Fibroblast of skin of right quadriceps (primary cell): ENCODE results near the gene PBX1.
"Not testable (repeated sequence)": the region's sequence is repeated elsewhere in the genome, so short reads cannot be mapped to it uniquely, and the experiment has no call there.

ENCODE experiments used
- DNase-seq: peaks from one replicate; pipeline ENCODE4 v3.0.0-alpha.2; 2013

The PBX1 gene

DNA sequence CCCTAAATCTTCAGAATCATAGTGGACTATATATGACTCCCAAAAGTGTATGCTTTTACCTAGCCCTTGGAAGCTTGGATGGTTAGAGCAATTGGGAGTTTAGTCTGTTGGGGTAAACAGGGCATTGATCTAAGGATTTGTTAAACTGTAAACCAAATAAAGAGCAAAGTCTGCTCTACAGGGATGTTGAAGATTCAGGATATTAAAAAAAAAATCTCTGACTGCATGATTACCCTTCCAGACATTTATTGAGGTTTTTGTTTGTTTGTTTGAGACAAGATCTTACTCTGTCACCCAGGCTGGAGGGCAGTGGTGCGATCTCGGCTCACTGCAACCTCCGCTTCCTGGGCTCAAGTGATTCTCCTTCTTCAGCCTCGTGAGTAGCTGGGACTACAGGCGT is 31.6 kb downstream of the PBX1 start:
- DNase-seq: no peak

DNA sequence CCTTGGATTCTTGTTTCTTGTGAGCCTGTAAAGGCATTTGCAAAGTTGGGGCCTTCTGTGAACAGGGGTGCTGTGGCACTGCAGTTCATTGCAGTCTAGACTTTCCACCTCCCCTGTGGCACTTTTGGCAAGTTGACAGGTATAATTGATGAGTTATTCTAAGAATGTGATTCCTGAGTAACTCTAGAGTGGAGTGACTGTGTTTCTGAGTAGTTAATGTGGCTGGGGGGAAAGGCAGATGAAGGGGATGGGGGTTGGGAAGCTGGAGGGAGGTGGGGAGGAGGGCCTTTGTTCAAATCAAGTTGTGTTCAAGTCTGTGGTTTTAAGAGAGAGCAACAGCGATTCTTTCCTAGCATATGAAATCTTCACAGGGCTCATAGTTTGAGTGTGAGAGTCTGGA is 32.9 kb downstream of the PBX1 start:
- peak; percentile 92 for DNase-seq

- no peak for DNase-seq
These were observed 33.6 kb downstream of the PBX1 start for GRCh38 chr1:164592634-164593033.

DNA sequence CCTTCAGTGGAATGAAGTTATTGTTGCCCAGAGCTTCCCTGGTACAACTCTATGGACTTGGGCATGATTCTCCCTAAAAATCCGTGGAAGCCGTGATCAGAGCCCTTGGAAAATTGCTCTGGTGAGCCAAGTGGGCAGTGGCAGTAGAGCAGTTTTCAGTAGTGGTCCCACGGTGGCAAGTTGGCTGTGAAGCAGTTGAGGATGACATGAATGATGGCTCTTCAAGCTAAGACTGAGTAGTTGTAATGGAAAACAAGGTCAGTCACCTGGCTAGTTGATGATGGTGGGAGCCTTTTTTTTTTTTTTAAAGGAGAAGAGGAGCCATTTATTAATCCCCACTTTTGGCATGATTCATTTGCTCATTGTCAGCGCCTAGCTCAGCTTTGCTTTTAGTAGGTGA is 36.2 kb downstream of the PBX1 start:
- no peak for DNase-seq

DNA sequence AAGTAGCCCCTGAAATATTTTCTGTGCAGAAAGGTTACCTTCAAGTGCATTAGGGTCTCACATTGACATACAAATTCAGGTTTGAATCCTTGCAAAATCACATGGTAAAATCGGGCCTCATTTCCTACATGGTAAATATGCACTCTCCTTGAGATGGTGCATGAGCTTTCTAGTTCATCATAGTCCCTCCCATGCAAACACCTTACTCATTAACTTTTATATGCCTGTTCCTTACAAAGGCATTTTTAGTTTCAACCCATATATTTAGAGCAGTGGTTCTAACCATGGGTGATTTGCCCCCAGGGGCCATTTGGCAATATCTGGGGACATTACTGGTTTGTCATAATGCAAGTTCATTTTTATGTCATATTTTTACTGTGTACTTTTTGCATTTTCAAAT is 37.2 kb downstream of the PBX1 start:
- DNase-seq: no peak

DNA sequence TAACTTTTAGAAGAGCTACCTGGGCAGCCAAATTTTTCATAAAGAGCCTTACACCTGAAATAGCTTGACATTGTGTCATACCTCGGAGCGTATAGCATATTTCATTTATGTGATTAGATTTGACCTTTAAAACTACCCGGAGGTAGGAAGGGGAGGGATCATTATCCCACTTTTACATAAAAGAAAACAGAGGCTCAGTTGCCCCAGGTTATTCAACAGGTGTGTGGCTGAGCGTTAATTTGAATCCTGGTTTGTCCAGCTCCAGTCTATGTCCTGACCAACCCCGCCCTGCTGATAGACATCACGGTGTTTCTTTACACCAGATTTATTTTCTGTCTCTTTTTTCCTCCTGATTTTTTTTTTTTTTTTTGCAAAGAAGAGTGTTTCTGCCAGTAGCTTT is 39.7 kb downstream of the PBX1 start:
- no peak for DNase-seq

DNA sequence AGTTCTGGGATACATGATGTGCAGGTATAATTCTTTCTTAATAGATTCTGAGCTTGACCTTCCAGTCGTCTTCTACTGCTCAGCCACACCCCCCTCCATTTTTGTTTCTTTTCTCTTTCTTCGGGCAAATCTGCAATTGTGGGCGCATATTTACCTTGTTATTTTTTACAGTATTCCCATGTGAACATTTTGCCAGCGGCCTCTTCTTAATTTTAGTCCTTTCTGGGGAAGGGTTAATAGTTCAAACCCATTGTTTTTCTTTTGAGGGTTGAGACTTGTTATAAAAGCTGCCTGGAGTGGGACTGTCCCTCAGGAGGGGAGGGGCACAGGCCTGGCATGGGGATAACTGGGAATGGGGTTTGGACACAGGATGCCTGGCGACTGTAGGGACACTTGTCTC is 40.3 kb downstream of the PBX1 start:
- DNase-seq: no peak

- DNase-seq: no peak
These were observed 42.6 kb downstream of the PBX1 start for GRCh38 chr1:164601399-164602100.

GRCh38 chr1:164602101-164602422 is 43.1 kb downstream of the PBX1 start:
- no peak for DNase-seq

DNA sequence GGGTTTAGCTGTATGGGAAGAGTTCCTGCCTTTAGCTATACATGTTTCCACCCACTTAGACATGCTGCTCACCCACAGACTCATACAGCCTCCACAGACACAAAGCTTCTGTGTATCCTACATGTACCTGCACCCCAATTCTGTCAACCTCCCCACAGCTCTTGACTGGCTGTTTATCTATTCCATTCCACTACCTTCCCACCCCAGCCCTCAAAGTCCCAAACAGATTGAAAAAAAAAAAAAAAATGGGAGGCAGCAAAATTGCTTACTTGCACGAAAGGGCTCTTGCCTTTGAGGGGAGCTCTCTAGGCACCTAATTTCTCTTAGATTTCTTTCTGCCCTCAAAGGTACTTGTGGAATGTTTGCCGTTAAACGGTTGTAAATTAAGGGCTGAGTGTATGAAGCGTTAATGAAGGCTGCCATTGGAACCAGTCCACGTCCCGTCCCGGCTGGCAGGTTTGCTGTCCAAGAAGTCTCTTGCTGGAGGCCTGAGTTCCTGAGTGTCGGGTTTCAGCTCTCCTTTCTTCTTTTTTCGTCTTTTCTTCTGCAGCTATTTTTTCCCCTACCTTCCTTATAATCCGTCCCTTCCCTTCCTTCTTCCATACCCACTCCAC is 43.6 kb downstream of the PBX1 start:
- peak; percentile 79 for DNase-seq

- not testable (repeated sequence) for DNase-seq
These were observed 44.8 kb downstream of the PBX1 start for GRCh38 chr1:164603805-164604204.

DNA sequence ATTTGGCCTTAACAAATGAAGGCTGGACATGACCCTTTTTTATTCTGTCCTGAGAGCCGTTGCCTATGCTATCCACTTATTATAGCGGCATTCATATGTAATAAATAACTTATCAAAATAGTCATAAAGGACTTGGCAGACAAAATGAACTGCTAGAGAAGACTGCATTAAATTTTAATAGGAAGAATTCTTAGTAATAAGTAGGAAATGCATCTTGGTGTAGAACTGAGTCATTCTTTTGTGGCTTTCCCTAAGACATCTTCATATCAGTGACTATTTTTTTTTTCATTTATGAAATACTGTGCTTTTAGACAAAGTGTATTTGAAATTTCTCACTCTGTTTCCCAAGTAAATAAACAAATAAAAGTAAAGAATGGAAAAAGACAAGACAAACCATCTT is 45.6 kb downstream of the PBX1 start:
- DNase-seq: peak; percentile 63

DNA sequence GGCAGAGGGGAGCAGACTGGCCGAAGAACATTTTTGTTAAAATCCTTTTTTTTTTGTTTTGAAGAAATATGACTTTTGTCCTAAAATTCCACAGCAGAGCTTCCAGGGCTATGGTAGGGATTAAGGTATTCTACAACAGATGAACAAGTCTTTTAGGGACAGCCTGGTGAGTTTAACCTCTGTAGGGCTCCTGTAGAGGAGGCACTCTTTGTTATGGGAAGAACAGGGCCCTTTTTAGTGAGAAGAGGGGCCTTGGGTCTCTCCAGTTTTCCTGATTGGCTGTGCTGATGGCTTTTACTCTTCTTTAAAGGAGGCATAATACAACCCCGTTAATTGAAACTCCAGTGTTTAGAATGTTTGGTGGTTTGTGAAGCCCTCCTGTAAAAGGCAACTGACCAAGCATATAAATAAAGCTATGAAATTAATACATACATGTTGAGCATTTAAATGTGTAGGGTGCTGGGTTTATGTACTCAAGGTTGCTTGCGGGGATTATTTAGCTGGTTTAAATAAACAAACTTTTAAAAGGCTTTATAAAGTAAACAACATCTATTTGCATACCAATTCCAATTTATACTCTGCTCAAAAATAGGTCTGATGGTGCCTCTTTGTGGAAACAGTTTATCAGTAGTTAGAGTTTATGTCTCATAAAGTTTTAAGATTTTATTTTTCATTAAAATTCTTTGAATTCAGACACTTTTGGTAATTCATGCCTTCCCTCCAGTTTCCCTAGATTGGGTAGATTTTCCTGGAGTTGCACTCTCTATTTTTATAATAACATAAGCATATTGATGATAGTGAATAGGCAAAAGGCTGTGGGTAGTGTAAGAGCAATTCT is 46.5 kb downstream of the PBX1 start:
- DNase-seq: no peak

GRCh38 chr1:164607351-164607750 is 48.4 kb downstream of the PBX1 start:
- no peak for DNase-seq

- DNase-seq: peak; percentile 79
These were observed 49.7 kb downstream of the PBX1 start for GRCh38 chr1:164608651-164609057.

DNA sequence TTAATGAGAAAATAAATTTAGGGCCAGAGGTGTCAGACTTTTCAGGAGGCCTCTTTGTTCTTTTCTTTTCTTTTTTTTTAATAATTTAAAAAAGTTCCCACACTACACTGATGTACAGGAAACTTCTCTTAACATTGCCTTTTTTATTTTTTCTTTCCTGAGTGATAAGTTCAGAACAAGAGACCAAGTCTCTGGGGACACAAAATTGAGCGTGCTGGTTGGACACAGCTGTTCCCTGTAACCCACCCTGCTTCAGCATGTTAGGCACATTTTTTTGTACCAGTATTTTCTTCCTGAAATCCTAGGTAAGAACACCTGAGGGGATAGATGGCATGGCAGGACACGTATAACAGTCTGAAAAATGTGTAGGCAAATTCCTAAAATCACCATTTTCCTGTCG is 50.1 kb downstream of the PBX1 start:
- peak; percentile 28 for DNase-seq

- no peak for DNase-seq
These were observed 51.7 kb downstream of the PBX1 start for GRCh38 chr1:164610538-164611222.

GRCh38 chr1:164611754-164612642 is 53.0 kb downstream of the PBX1 start:
- peak; percentile 78 for DNase-seq

DNA sequence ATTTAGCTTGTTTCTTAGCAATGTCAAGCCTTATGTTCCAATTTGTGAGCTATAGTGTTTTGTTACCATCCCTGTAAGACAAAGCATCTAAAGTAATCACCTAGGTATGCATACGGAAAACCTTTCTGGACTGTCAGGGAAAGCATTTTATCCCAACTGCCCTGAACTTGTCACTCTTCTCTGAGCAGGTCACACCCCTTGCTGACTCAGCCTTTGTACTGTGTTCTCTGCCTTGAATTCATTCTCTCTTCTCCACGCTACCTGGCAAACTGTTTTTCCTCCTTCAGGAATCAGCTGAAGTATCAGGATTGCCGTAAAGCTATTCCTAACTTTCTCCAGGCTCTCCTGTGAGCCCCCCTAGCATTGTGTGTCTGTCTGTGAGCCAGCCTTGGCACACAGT is 54.2 kb downstream of the PBX1 start:
- no peak for DNase-seq

DNA sequence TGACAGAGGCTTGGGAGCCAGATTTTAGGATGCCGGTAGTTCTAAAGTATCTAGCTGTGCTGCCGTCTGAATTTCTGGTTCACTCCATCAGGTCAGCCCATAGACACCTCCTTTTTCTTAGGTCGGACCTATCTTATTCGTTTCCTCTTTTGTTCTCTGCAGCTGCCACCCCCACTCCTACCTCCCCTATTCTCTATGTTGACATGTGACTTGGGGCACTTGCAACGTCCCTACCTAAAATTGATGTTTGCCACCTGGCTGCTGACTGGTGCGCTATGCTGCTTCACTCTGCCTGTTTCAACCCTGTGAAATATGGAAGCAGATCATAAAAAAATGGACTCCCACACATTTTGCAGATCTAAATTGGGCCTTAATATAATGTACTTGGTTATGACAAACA is 55.3 kb downstream of the PBX1 start:
- DNase-seq: no peak

DNA sequence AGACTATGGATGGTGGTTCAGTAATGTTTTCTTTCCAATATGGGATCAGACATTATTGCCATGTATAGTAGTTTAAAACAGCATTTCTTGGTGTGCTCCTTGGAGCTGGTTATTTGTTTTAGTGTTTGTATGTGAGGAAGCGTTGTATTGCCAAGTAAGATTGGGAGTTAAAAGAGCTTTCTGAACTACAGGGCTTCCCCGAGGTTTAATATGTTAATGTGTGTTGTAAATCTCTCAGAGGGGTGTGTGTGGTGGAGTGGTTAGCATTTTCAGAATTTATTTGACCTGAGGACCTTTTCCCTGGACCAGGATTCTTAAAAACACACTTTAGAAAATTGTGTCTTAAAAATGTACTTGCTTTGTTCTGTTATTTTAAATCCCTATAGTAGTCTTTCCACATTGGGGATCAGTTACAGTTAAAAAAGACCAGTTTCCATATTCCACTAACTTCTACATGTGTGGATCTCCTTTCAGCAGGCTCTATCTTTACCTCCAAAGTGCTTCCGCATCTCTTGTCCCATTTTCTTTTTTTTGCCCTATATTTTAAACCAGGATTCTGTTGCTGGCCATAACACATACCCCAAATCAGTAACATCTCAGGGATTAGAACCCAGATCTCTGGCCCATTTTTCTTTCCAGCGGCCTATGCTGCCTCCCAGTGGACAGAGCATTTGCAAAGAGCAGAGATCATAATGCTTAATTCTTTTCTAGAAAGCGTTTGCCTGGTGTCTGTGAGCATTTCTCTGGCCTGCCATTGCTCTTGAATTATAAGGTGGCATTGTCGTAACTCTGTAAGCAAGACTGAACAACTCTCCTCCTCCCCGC is 58.6 kb downstream of the PBX1 start:
- peak; percentile 35 for DNase-seq

GRCh38 chr1:164618202-164618564 is 59.2 kb downstream of the PBX1 start:
- no peak for DNase-seq
